HCEC 1CT (cell line): ENCODE results near the gene RBM19.

Source experiments
- DNase-seq: peaks from one replicate; pipeline ENCODE4 v3.0.0-alpha.2; 2017

The RBM19 gene

GRCh38 chr12:113852264-113852663, 113.9 kb downstream of the RBM19 start:
- DNase-seq = no peak

GRCh38 chr12:113850309-113851056, 115.6 kb downstream of the RBM19 start:
- DNase-seq = no peak

- no peak for DNase-seq
Measured at GRCh38 chr12:113847856-113848255, 118.3 kb downstream of the RBM19 start.

- no peak for DNase-seq
Measured at GRCh38 chr12:113846883-113847755, 119.0 kb downstream of the RBM19 start.

- DNase-seq = no peak
Measured at GRCh38 chr12:113845900-113846674, 120.0 kb downstream of the RBM19 start.

- DNase-seq = no peak
Measured at GRCh38 chr12:113844495-113845210, 121.5 kb downstream of the RBM19 start.

- no peak for DNase-seq
Measured at GRCh38 chr12:113842699-113843098, 123.4 kb downstream of the RBM19 start.

- DNase-seq = no peak
Measured at GRCh38 chr12:113841786-113842185, 124.3 kb downstream of the RBM19 start.

GRCh38 chr12:113840401-113841042, 125.6 kb downstream of the RBM19 start:
- DNase-seq = no peak

- DNase-seq = no peak
Measured at GRCh38 chr12:113838896-113839295, 127.2 kb downstream of the RBM19 start.

- no peak for DNase-seq
Measured at GRCh38 chr12:113837528-113838296, 128.4 kb downstream of the RBM19 start.

GRCh38 chr12:113837084-113837483, 129.0 kb downstream of the RBM19 start:
- no peak for DNase-seq

GRCh38 chr12:113835896-113836295, 130.2 kb downstream of the RBM19 start:
- no peak for DNase-seq

GRCh38 chr12:113835433-113835832, 130.7 kb downstream of the RBM19 start:
- no peak for DNase-seq

- DNase-seq = no peak
Measured at GRCh38 chr12:113833422-113833821, 132.7 kb downstream of the RBM19 start.

- DNase-seq = no peak
Measured at GRCh38 chr12:113831476-113831875, 134.6 kb downstream of the RBM19 start.

GRCh38 chr12:113831016-113831415, 135.1 kb downstream of the RBM19 start:
- no peak for DNase-seq

GRCh38 chr12:113829212-113829611, 136.9 kb downstream of the RBM19 start:
- DNase-seq = no peak

GRCh38 chr12:113827539-113828114, 138.5 kb downstream of the RBM19 start:
- no peak for DNase-seq

- DNase-seq = no peak
Measured at GRCh38 chr12:113826805-113827538, 139.2 kb downstream of the RBM19 start.
